IgD-negative memory B cell (primary cell): ENCODE results near the gene INSL3. TPM values are rescaled to one million over a fixed set of nuclear protein-coding genes. Genes with fewer than 3 reads are reported as not detected.

Experiments
- H3K27ac Mint-ChIP-seq, 3 donors: one replicate each; pipeline ENCODE4 v1.8.0; 2020 to 2022; ENCODE audit warnings: mild to moderate bottlenecking in 3 of 3, mixed read lengths in 3 of 3, moderate library complexity in 1 of 3
- H3K27me3 Mint-ChIP-seq: one replicate; pipeline ENCODE4 v1.8.0; 2021; ENCODE audit warnings: mixed read lengths
- H3K36me3 Mint-ChIP-seq: one replicate; pipeline ENCODE4 v1.8.0; 2020; ENCODE audit warnings: mild to moderate bottlenecking, mixed read lengths
- H3K4me1 Mint-ChIP-seq, 3 donors: one replicate each; pipeline ENCODE4 v1.8.0; 2020 to 2022; ENCODE audit warnings: mixed read lengths in 3 of 3, mild to moderate bottlenecking in 1 of 3
- H3K4me3 Mint-ChIP-seq, 4 donors: one replicate each; pipeline ENCODE4 v1.8.0; 2020 to 2022; ENCODE audit warnings: mild to moderate bottlenecking in 4 of 4, mixed read lengths in 4 of 4, moderate library complexity in 3 of 4
- H3K9me3 Mint-ChIP-seq, 3 donors: one replicate each; pipeline ENCODE4 v1.8.0; 2020 to 2021; ENCODE audit warnings: mixed read lengths in 3 of 3, mild to moderate bottlenecking in 1 of 3
- polyA plus RNA-seq: library from polyadenylated mRNA; unstranded; fragments of 300-500 nt; fragmentation: Illumina TruSeq; gene quantifications from one replicate; pipeline ENCODE4 v1.2.3, GENCODE V29; 2021

The INSL3 gene
- polyA plus RNA-seq, 1 donor from 2014 or later: 1.7 TPM

- H3K27ac Mint-ChIP-seq: peak overlapping the region in 2 of 3 donors; percentile 13 to 90
- no peaks in the 10 kb centered on the region for H3K36me3 Mint-ChIP-seq
- peak overlapping the region in 1 of 4 donors; percentile 52 for H3K4me3 Mint-ChIP-seq
- H3K4me1 Mint-ChIP-seq: peaks cover 13 to 21% (median 20%) of the 10 kb centered on the region in 3 donors
- no peaks in the 10 kb centered on the region for H3K27me3 Mint-ChIP-seq
- no peaks in the 10 kb centered on the region for H3K9me3 Mint-ChIP-seq
Measured at GRCh38 chr19:17855280-17856152, 34.2 kb upstream of the INSL3 start.

GRCh38 chr19:17854061-17854460 lies 32.7 kb upstream of the INSL3 start:
- Mint-ChIP-seq H3K4me1 (peaks cover 17 to 21% (median 18%) of the 10 kb centered on the region in 3 donors), H3K36me3 (no peaks in the 10 kb centered on the region), H3K4me3 (no peak overlapping the region), H3K9me3 (no peaks in the 10 kb centered on the region), H3K27ac (peak overlapping the region in 1 of 3 donors; percentile 57), H3K27me3 (no peaks in the 10 kb centered on the region)

GRCh38 chr19:17848595-17849292 lies 27.4 kb upstream of the INSL3 start:
- Mint-ChIP-seq H3K9me3 (no peaks in the 10 kb centered on the region), H3K27me3 (no peaks in the 10 kb centered on the region), H3K27ac (peak overlapping the region; percentile 81 to 99 (median 97)), H3K4me1 (peaks cover 28 to 37% (median 29%) of the 10 kb centered on the region in 3 donors), H3K4me3 (peak overlapping the region; percentile 72 to 97 (median 91)), H3K36me3 (no peaks in the 10 kb centered on the region)

DNA sequence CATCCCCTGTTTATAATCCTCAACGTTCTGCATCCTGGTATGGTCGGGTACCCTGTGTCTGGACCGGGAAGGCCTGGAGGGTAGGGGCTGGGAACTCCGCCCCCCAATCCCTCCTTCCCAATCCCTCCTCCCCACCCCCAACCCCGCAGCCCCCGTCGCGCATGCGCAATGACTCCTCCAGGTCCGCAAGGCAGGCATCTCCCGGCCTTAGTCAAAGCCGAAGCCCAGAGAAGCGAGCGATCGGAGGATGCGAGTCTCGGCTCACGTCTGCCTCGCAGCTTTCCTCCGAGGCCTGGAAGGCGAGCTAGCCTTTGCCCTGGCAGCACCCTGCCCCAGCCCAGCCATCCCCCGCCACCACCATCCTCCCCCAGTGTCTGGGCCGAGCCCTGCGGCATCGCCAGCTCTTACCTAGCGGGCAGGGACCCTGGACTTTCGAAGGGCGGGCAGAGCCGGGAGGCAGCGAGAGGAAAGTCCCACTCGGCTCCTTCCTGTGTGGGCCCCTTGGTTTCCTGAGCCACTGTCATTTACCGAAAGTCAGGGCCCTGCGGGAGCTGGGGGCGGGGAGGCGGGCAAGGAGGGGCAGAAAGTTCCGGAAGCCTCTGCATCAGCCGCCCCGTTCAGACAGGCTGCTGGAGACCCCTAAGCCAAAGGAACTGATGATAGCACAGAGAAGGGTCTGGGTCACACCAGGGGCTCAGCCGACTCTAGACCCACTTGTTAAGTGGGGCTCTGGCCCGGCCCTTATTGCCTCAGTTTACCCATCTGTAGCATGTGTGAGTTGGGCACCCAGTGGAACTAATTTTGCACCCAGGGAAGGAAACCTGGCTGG lies 26.4 kb upstream of the INSL3 start, which contains the start of gene JAK3:
Gene JAK3 (minus strand): TSS at position 445 of the 829 bp plus-strand sequence. CDS start 3,565 bp downstream, outside the sequence.
- Mint-ChIP-seq H3K27ac (peak within 1 kb of the TSS; percentile 81 to 99 (median 97)), H3K9me3 (no peaks in the 10 kb centered on the region), H3K4me3 (peak within 1 kb of the TSS; percentile 72 to 97 (median 91)), H3K27me3 (no peaks in the 10 kb centered on the region), H3K36me3 (no peaks in the 10 kb centered on the region), H3K4me1 (peaks cover 28 to 41% (median 29%) of the 10 kb centered on the region in 3 donors)

GRCh38 chr19:17846146-17846545 lies 24.8 kb upstream of the INSL3 start:
- H3K4me1 Mint-ChIP-seq: peaks cover 24 to 33% (median 27%) of the 10 kb centered on the region in 3 donors

GRCh38 chr19:17843908-17844490 lies 22.7 kb upstream of the INSL3 start:
- no peak overlapping the region for H3K27ac Mint-ChIP-seq
- peak overlapping the region in 3 of 4 donors; percentile 41 to 65 (median 52) for H3K4me3 Mint-ChIP-seq
- no peaks in the 10 kb centered on the region for H3K9me3 Mint-ChIP-seq
- H3K36me3 Mint-ChIP-seq: peaks cover 1% of the 10 kb centered on the region
- no peaks in the 10 kb centered on the region for H3K27me3 Mint-ChIP-seq
- peaks cover 11 to 22% (median 17%) of the 10 kb centered on the region in 3 donors for H3K4me1 Mint-ChIP-seq

More at GRCh38 chr19:17846146-17846545, 24.8 kb upstream of the INSL3 start:
- H3K27ac Mint-ChIP-seq: peak overlapping the region; percentile 86 to 96 (median 88)
- peak overlapping the region; percentile 72 to 97 (median 91) for H3K4me3 Mint-ChIP-seq
- H3K9me3 Mint-ChIP-seq: no peaks in the 10 kb centered on the region
- H3K27me3 Mint-ChIP-seq: no peaks in the 10 kb centered on the region
- peaks cover under 1% of the 10 kb centered on the region for H3K36me3 Mint-ChIP-seq

- Mint-ChIP-seq H3K4me3 (peak overlapping the region in 1 of 4 donors; percentile 52), H3K36me3 (peaks cover 1% of the 10 kb centered on the region), H3K27ac (no peak overlapping the region)
Measured at GRCh38 chr19:17843292-17843827, 22.0 kb upstream of the INSL3 start.

DNA sequence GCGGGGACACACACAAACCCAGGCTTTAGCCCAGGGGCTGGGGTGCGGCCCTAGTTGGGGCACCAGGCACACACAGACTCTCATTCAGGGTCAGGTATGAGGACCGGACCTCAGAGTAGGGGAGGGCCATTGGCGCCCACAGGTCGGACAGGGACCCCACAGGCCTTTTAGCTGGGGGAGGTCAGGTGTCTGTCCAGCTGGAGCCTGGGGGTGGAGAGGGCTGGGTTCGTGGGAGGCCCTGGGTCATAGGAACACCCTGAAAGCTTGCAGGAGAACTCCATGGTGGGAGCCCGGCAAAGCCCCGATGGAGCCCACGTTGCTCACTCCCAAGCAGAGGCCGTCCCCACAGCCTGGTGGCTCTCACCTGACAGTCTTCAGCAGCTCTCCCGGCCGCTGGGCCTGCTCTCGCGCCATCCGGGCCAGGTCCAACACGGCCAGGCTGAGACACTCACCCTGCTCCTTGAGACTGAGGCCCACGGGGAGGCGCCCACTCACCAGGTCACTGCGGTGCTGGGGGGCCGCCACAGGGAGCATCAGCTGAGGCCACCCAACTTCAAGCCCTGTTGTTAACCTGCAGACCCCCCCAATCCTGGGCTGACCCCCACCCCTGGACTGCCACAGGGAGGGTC lies 21.5 kb upstream of the INSL3 start:
- peaks cover 7 to 17% (median 12%) of the 10 kb centered on the region in 3 donors for H3K4me1 Mint-ChIP-seq
- H3K27ac Mint-ChIP-seq: no peak overlapping the region
- H3K27me3 Mint-ChIP-seq: no peaks in the 10 kb centered on the region
- H3K4me3 Mint-ChIP-seq: peak overlapping the region in 1 of 4 donors; percentile 5
- peaks cover 2% of the 10 kb centered on the region for H3K36me3 Mint-ChIP-seq
- H3K9me3 Mint-ChIP-seq: no peaks in the 10 kb centered on the region

More at GRCh38 chr19:17843292-17843827, 22.0 kb upstream of the INSL3 start:
- Mint-ChIP-seq H3K27me3 (no peaks in the 10 kb centered on the region), H3K4me1 (peaks cover 7 to 17% (median 17%) of the 10 kb centered on the region in 3 donors), H3K9me3 (no peaks in the 10 kb centered on the region)

- no peaks in the 10 kb centered on the region for H3K9me3 Mint-ChIP-seq
- H3K4me1 Mint-ChIP-seq: peaks cover 7 to 17% (median 12%) of the 10 kb centered on the region in 3 donors
- no peaks in the 10 kb centered on the region for H3K27me3 Mint-ChIP-seq
- no peak overlapping the region for H3K4me3 Mint-ChIP-seq
- peaks cover 4% of the 10 kb centered on the region for H3K36me3 Mint-ChIP-seq
- H3K27ac Mint-ChIP-seq: no peak overlapping the region
Measured at GRCh38 chr19:17841810-17842662, 20.7 kb upstream of the INSL3 start.

- Mint-ChIP-seq H3K4me3 (no peak overlapping the region), H3K27ac (peak overlapping the region in 1 of 3 donors; percentile 78)
Measured at GRCh38 chr19:17841371-17841809, 20.1 kb upstream of the INSL3 start.

GRCh38 chr19:17840019-17840418 lies 18.7 kb upstream of the INSL3 start:
- Mint-ChIP-seq H3K27ac (no peak overlapping the region), H3K4me3 (no peak overlapping the region), H3K9me3 (no peaks in the 10 kb centered on the region), H3K36me3 (peaks cover 11% of the 10 kb centered on the region), H3K27me3 (no peaks in the 10 kb centered on the region), H3K4me1 (peaks cover 0 to 10% (median 6%) of the 10 kb centered on the region in 3 donors)

More at GRCh38 chr19:17841371-17841809, 20.1 kb upstream of the INSL3 start:
- no peaks in the 10 kb centered on the region for H3K27me3 Mint-ChIP-seq
- peaks cover 7 to 15% (median 11%) of the 10 kb centered on the region in 3 donors for H3K4me1 Mint-ChIP-seq
- peaks cover 7% of the 10 kb centered on the region for H3K36me3 Mint-ChIP-seq
- no peaks in the 10 kb centered on the region for H3K9me3 Mint-ChIP-seq

- H3K27ac Mint-ChIP-seq: no peak overlapping the region
- H3K9me3 Mint-ChIP-seq: no peaks in the 10 kb centered on the region
- H3K36me3 Mint-ChIP-seq: peaks cover 11% of the 10 kb centered on the region
Measured at GRCh38 chr19:17837972-17838371, 16.7 kb upstream of the INSL3 start.

More at GRCh38 chr19:17837972-17838371, 16.7 kb upstream of the INSL3 start:
- peaks cover 0 to 2% (median 1%) of the 10 kb centered on the region in 3 donors for H3K4me1 Mint-ChIP-seq
- H3K4me3 Mint-ChIP-seq: no peak overlapping the region
- no peaks in the 10 kb centered on the region for H3K27me3 Mint-ChIP-seq
